GM06990 (cell line): ENCODE data around the gene WNK2.

Experiments used
- DNase-seq: peaks from one replicate; pipeline ENCODE4 v3.0.0-alpha.2; 2011; ENCODE audit not compliant: insufficient read length; ENCODE audit errors: extremely low read depth
- H3K27me3 ChIP-seq: replicated peaks from 2 replicates; pipeline ENCODE4 v1.6.0; 2011; ENCODE audit warnings: low read length; ENCODE audit not compliant: control insufficient read depth, insufficient read depth
- H3K36me3 ChIP-seq: 2 replicates; pipeline ENCODE4 v1.5.1; 2011; ENCODE audit warnings: low read length; ENCODE audit not compliant: control insufficient read depth, insufficient read depth
- H3K4me3 ChIP-seq: replicated peaks from 2 replicates; pipeline ENCODE4 v1.5.1; 2011; ENCODE audit warnings: low read depth, mild to moderate bottlenecking, control low read depth, low read length
- TF ChIP-seq, protein P1 (sequence below): IDR thresholded peaks from 2 replicates; pipeline ENCODE4 v1.5.1; 2011; ENCODE audit warnings: low read length, control low read depth, mild to moderate bottlenecking, inconsistent platforms; ENCODE audit not compliant: insufficient read depth, poor library complexity, severe bottlenecking

The WNK2 gene

DNA sequence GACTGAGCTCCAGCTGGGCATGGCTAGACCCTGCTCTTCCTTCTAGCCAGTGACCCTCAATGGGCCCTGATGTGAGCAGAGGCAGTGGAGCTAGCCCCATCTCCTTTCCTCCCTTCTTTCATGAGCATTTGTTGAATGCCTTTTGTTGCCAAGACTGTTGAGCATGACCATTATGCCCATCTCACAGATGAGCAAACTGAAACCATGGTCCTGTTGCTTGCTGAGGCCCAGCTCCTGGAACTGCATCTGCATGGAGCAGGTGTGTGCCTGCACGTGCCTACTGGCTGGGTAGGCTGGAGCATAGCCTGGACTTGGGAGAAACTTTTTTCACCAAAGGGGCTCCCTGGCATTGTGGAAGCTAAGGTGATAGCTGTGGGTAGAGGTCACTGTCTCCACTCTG is 3.0 kb upstream of the WNK2 start:
- Histone ChIP-seq H3K36me3 (no peaks in the 10 kb centered on the region), H3K27me3 (peaks cover 2% of the 10 kb centered on the region), H3K4me3 (no peak overlapping the region)
- DNase-seq = no peak
- TF ChIP-seq, protein P1, sequence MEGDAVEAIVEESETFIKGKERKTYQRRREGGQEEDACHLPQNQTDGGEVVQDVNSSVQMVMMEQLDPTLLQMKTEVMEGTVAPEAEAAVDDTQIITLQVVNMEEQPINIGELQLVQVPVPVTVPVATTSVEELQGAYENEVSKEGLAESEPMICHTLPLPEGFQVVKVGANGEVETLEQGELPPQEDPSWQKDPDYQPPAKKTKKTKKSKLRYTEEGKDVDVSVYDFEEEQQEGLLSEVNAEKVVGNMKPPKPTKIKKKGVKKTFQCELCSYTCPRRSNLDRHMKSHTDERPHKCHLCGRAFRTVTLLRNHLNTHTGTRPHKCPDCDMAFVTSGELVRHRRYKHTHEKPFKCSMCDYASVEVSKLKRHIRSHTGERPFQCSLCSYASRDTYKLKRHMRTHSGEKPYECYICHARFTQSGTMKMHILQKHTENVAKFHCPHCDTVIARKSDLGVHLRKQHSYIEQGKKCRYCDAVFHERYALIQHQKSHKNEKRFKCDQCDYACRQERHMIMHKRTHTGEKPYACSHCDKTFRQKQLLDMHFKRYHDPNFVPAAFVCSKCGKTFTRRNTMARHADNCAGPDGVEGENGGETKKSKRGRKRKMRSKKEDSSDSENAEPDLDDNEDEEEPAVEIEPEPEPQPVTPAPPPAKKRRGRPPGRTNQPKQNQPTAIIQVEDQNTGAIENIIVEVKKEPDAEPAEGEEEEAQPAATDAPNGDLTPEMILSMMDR = no peak

DNA sequence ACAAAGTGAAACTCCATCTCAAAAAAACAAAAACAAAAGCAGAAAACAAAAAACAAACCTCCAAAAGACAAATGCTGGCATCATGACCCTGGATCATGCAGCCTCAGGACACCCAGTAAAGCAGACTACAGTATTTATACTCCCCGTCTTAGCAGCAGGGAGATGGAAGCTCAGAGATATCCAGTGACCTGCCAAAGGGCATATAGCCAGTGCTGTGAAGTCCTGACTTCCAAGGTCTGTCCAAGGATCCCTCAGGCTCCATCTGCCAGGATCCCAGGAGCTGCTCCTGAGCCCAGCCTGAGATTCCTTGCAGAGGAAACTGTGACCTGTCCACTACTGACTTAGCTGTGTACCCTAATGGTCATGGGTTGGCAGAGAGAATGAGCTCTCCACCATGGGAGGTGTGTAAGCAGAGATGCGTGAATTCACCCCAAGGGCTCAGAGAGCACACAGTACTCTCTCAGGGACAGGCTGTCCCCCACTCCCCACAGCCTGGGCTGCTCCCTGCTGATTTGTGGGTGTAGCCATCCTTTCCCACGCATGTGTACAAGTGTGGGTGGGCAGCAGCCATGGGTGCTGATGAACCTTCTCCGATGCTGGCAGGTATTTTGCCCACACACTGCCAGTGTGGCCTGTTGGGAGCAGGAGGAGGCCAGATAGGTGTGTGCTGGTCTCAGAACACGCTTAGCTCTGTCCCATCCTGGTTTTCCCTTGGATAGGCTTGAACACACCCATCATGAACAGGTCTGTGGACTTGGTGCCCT is 2.1 kb upstream of the WNK2 start:
- no peaks in the 10 kb centered on the region for H3K36me3 ChIP-seq
- no peak overlapping the region for H3K4me3 ChIP-seq
- peaks cover 2% of the 10 kb centered on the region for H3K27me3 ChIP-seq
- TF ChIP-seq, protein P1 = no peak
- no peak for DNase-seq

DNA sequence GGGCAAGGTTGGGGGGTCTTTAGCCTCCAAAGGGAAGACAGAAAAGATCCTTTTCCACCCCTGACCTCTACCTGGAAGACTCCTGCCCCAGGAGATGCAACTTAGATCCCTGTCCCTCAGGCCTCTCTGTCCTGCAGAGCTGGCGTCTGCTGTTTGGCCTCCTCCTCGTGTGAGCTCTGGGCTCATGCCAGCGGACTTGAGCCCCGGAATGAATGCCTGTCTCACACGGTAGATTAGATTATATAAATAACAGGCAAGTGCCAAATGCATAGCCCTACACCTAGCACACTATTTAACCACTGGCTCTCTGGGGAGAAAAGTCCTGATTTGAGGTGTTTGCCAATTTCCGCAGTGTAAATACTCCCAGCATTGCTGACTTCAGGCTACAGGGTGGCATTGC is 1.4 kb upstream of the WNK2 start:
- no peak for DNase-seq
- Histone ChIP-seq H3K36me3 (no peaks in the 10 kb centered on the region), H3K27me3 (peaks cover 2% of the 10 kb centered on the region), H3K4me3 (no peak overlapping the region)
- TF ChIP-seq, protein P1 = no peak

DNA sequence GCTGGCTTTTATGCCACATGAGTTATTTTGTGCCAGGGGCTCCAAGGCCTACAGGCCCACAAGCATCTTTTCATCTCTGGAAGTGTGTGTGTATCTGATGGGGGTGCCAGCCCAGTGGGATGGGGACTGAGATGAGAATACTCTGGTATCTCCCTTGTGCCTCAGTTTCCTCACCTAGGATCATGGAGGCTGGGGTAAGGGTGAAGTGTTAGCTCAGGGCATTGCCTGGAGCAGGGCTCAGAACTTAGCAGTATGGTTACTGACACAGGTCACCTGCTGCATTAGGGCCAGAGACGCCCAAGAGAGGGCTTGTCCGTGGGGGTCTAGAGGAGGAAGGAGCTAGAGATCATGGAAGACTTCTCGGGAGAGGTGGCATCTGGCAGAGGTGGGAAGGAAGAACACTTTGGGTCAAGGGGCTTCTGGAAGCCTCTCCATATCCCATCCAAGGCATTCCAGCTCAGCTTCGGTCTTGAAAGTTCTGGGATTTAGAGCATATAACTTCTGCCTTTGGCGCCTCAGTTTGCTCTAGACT is 742 bp upstream of the WNK2 start:
- no peak for DNase-seq
- Histone ChIP-seq H3K4me3 (no peak overlapping the region), H3K27me3 (peaks cover 2% of the 10 kb centered on the region), H3K36me3 (no peaks in the 10 kb centered on the region)
- TF ChIP-seq, protein P1 = no peak

DNA sequence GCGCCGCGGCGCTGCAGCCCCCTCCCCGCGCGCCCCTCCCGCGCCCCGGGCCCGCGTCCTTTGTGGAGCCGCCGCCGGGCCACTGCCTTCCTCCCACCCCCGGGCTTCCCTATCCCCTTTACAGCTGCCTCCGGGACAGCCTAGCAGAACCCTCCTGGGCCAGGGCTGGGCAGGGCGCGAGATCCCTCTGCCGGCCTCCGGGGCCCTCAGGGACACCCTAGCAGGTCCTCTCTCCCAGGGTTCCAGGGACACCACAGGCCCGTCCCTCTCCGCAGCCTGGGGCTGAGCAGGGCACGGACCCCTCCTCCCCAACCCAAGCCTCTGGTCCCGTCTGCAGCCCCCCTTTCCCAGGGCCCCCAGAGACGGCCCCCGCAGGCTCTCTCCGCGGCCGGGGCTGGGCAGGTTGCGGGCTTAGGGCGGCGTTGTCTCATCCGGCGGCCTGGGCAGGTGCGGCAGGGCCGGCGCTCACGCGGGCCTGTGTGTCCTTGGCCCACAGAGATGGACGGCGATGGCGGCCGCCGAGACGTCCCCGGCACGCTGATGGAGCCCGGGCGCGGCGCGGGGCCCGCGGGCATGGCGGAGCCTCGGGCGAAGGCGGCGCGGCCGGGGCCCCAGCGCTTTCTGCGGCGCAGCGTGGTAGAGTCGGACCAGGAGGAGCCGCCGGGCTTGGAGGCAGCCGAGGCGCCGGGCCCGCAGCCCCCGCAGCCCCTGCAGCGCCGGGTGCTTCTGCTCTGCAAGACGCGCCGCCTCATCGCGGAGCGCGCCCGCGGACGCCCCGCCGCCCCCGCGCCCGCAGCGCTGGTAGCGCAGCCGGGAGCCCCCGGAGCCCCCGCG is 710 bp downstream of the WNK2 start:
- no peaks in the 10 kb centered on the region for H3K36me3 ChIP-seq
- no peak for DNase-seq
- TF ChIP-seq, protein P1 = no peak
- peaks cover 2% of the 10 kb centered on the region for H3K27me3 ChIP-seq
- H3K4me3 ChIP-seq = no peak overlapping the region
